HepG2 (cell line): ENCODE data around the gene ARL15. TPM values are rescaled to one million over a fixed set of nuclear protein-coding genes. Genes with fewer than 3 reads are reported as not detected.

Experiments
- ATAC-seq: fragments of 200-7000 bp; cut with Tn5 transposase; 3 replicates; pipeline ENCODE4 v1.9.1; 2020; ENCODE audit warnings: mild to moderate bottlenecking, moderate library complexity
- BruUV-seq: library from RNA; stranded (reverse); fragments of 400-500 nt; replicated peaks from 2 replicates; lab custom pipeline; 2021; lab: Mats Ljungman, UMichigan
- CTCF ChIA-PET: fragments of 300-600 bp; formaldehyde crosslinking; extraction: SDS; loops from one replicate; lab custom pipeline; 2021; ENCODE audit warnings: low total read pairs, inconsistent platforms, low intra/inter-chr PET ratio; lab: Yijun Ruan, JAX
- POLR2A ChIA-PET: fragments of 350-600 bp; sonication (Branson Sonifier 250); formaldehyde crosslinking; loops from one replicate; lab custom pipeline; 2020; ENCODE audit warnings: antibody characterized with exemption, inconsistent platforms; lab: Yijun Ruan, JAX
- DNase-seq: peaks from one replicate; pipeline ENCODE4 v3.0.0-alpha.2; 2015; ENCODE audit warnings: low spot score
- FAIRE-seq: peaks from 3 replicates; lab custom pipeline; 2011; peaks lifted over from hg19 to GRCh38; lab: Jason Lieb, UNC
- H2AFZ ChIP-seq: one replicate; pipeline ENCODE4 v1.6.1; 2011; ENCODE audit warnings: low read length, inconsistent platforms
- H3K27ac ChIP-seq: fragments of 300-600 bp; 3 replicates; pipeline ENCODE4 v1.8.0; 2011; ENCODE audit warnings: mixed run types, mild to moderate bottlenecking, mixed read lengths, low read length, inconsistent platforms; ENCODE audit not compliant: insufficient read depth; ENCODE audit errors: extremely low read length
- H3K27me3 ChIP-seq, 2 experiments: fragments of 200-600 bp in 1 of 2; 2 replicates in 1 of 2; 3 replicates in 1 of 2; pipeline versions ENCODE4 v1.6.0 to v1.8.0; 2011; ENCODE audit warnings: low read length in 2 of 2, mild to moderate bottlenecking in 2 of 2, moderate library complexity in 2 of 2, inconsistent platforms in 1 of 2; ENCODE audit not compliant: insufficient read depth in 2 of 2, control insufficient read depth in 1 of 2
- H3K36me3 ChIP-seq, 2 experiments: fragments of 200-600 bp in 1 of 2; replicated peaks in 1 of 2; 2 replicates in 1 of 2; 3 replicates in 1 of 2; pipeline versions ENCODE4 v1.5.1 to v1.8.0; 2011; ENCODE audit warnings: low read length in 2 of 2, inconsistent platforms in 1 of 2; ENCODE audit not compliant: insufficient read depth in 2 of 2, control insufficient read depth in 1 of 2
- H3K4me1 ChIP-seq: 2 replicates; pipeline ENCODE4 v1.5.1; 2012; ENCODE audit warnings: low read length, inconsistent platforms; ENCODE audit not compliant: insufficient read depth
- H3K4me2 ChIP-seq: 2 replicates; pipeline ENCODE4 v1.6.0; 2011; ENCODE audit warnings: low read depth, low read length, inconsistent platforms
- H3K4me3 ChIP-seq, 3 experiments: fragments of 200-600 bp in 1 of 3; sonication (generic), shearing (Covaris generic) in 1 of 3; replicated peaks in 1 of 3; 2 replicates each; pipeline ENCODE4 v1.5.1; 2011 to 2016; ENCODE audit warnings: low read length in 3 of 3, inconsistent platforms in 2 of 3, low read depth in 2 of 3, mild to moderate bottlenecking in 2 of 3, control low read depth in 1 of 3, mixed read lengths in 1 of 3; ENCODE audit not compliant: insufficient read depth in 1 of 3
- H3K79me2 ChIP-seq: one replicate; pipeline ENCODE4 v1.6.1; 2011; ENCODE audit warnings: low read length, inconsistent platforms; ENCODE audit not compliant: insufficient read depth
- H3K9ac ChIP-seq: 2 replicates; pipeline ENCODE4 v1.6.0; 2011; ENCODE audit warnings: mild to moderate bottlenecking, low read depth, low read length, inconsistent platforms; ENCODE audit not compliant: insufficient read depth
- H3K9me3 ChIP-seq: 2 replicates; pipeline ENCODE4 v1.5.1; 2012; ENCODE audit warnings: mild to moderate bottlenecking, low read length
- H4K20me1 ChIP-seq: 2 replicates; pipeline ENCODE4 v1.6.0; 2011; ENCODE audit warnings: inconsistent platforms, mild to moderate bottlenecking, low read length, moderate library complexity; ENCODE audit not compliant: insufficient read depth
- ARID5B ChIP-seq: IDR thresholded peaks from 2 replicates; pipeline ENCODE4 v1.4.0; 2020; ENCODE audit warnings: mild to moderate bottlenecking, missing genetic modification reagents
- DDIT3 ChIP-seq: sonication (generic); formaldehyde crosslinking; IDR thresholded peaks from 2 replicates; pipeline ENCODE4 v1.4.0; 2020; ENCODE audit warnings: mild to moderate bottlenecking, missing genetic modification reagents
- GZF1 ChIP-seq: sonication (generic); formaldehyde crosslinking; IDR thresholded peaks from 2 replicates; pipeline ENCODE4 v1.5.1; 2020; ENCODE audit warnings: mild to moderate bottlenecking, missing genetic modification reagents
- HCFC1 ChIP-seq: fragments of 150-350 bp; IDR thresholded peaks from 2 replicates; pipeline ENCODE4 v1.6.1; 2014; ENCODE audit warnings: low read depth, low read length
- HNRNPLL ChIP-seq: fragments of 200-400 bp; formaldehyde crosslinking; IDR thresholded peaks from 2 replicates; pipeline ENCODE4 v1.6.1; 2017; ENCODE audit warnings: mild to moderate bottlenecking, low read depth, low read length; ENCODE audit not compliant: poor library complexity, severe bottlenecking
- KDM2A ChIP-seq: sonication (generic); formaldehyde crosslinking; IDR thresholded peaks from 2 replicates; pipeline ENCODE4 v1.4.0; 2020; ENCODE audit warnings: low read depth, missing genetic modification reagents, borderline replicate concordance
- KDM6A ChIP-seq: IDR thresholded peaks from 2 replicates; pipeline ENCODE4 v1.6.1; 2016; ENCODE audit warnings: low read depth
- MXI1 ChIP-seq: IDR thresholded peaks from 3 replicates; pipeline ENCODE4 v1.6.1; 2012; ENCODE audit warnings: low read depth, low read length, inconsistent platforms, borderline replicate concordance
- POLR2A ChIP-seq, 2 experiments: IDR thresholded peaks; 2 replicates each; pipeline ENCODE4 v1.6.1; 2011; ENCODE audit warnings: low read depth in 2 of 2, low read length in 2 of 2, mild to moderate bottlenecking in 1 of 2, moderate library complexity in 1 of 2; ENCODE audit not compliant: insufficient read depth in 1 of 2
- RARA ChIP-seq: IDR thresholded peaks from 2 replicates; pipeline ENCODE4 v1.6.1; 2016; ENCODE audit warnings: missing genetic modification reagents, missing compliant biosample characterization
- SNAPC2 ChIP-seq: sonication (generic); formaldehyde crosslinking; IDR thresholded peaks from 2 replicates; pipeline ENCODE4 v1.8.1; 2022; ENCODE audit warnings: mild to moderate bottlenecking, missing genetic modification reagents
- THAP9 ChIP-seq: sonication (generic); formaldehyde crosslinking; IDR thresholded peaks from 2 replicates; pipeline ENCODE4; 2020; ENCODE audit warnings: missing genetic modification reagents, mild to moderate bottlenecking, borderline replicate concordance
- TRIM24 ChIP-seq: sonication (generic); formaldehyde crosslinking; IDR thresholded peaks from 2 replicates; pipeline ENCODE4 v1.8.0; 2022; ENCODE audit warnings: mild to moderate bottlenecking, missing genetic modification reagents
- ZBTB34 ChIP-seq: sonication (generic); formaldehyde crosslinking; IDR thresholded peaks from 2 replicates; pipeline ENCODE4 v1.8.0; 2022; ENCODE audit warnings: mild to moderate bottlenecking, missing genetic modification reagents
- ZNF782 ChIP-seq: sonication (generic); formaldehyde crosslinking; IDR thresholded peaks from 2 replicates; pipeline ENCODE4 v1.4.0; 2020; ENCODE audit warnings: missing genetic modification reagents, mild to moderate bottlenecking, borderline replicate concordance
- WGBS: methylation state at CpG from one replicate; pipeline ENCODE4 v1.1.6; 2017; ENCODE audit warnings: low lambda C conversion rate; 5-methylcytosine and 5-hydroxymethylcytosine counted together
- in situ Hi-C: cut with HindIII; loops from 2 replicates; pipeline ENCODE4 v1.10.0; 2017; ENCODE audit warnings: low pct_unique_long_range_greater_than_20kb; ENCODE audit not compliant: extremely low pct_ligation_motif_present
- intact Hi-C: fragments of 100-400 bp; cut with micrococcal nuclease; formaldehyde crosslinking; loops from one replicate; pipeline ENCODE4 v1.10.0; 2022; ENCODE audit not compliant: unreplicated experiment
- polyA plus RNA-seq, 8 experiments: library from polyadenylated mRNA; depleted of rRNA in 3 of 8; stranded (reverse) in 7 of 8; unstranded in 1 of 8; fragments of >200 nt; fragmentation: Illumina TruSeq in 4 of 8; extraction: Trizol in 4 of 8; gene quantifications; 2 replicates each; pipeline versions ENCODE4 v1.2.1 to v1.2.3, GENCODE V29; 2011 to 2016; ENCODE audit warnings: low read depth in 4 of 8, missing spikeins in 1 of 8, mixed read lengths in 1 of 8; ENCODE audit not compliant: insufficient read depth in 1 of 8
- total RNA-seq, 5 experiments: library from RNA; depleted of rRNA; stranded (reverse); fragments of >200 nt; fragmentation: Illumina TruSeq; extraction: Trizol; gene quantifications; 2 replicates each; pipeline ENCODE4 v1.2.3, GENCODE V29; 2016; ENCODE audit warnings: low read depth in 1 of 5

The ARL15 gene
- total and polyA plus RNA-seq, 2 of the 13 experiments (the other 11 are each of a cell fraction or from before 2014, with no cell fraction given) = 2.5 to 7.7 TPM

GRCh38 chr5:54113060-54113459 lies 197.3 kb downstream of the ARL15 start:
- Histone ChIP-seq H3K36me3 (no peaks in the 10 kb centered on the region), H3K4me1 (no peaks in the 10 kb centered on the region), H3K27me3 (no peaks in the 10 kb centered on the region), H3K79me2 (no peaks in the 10 kb centered on the region), H3K27ac (no peak overlapping the region), H4K20me1 (no peaks in the 10 kb centered on the region)
- no peak for ATAC-seq
- BruUV-seq = no TSS peak
- in situ Hi-C loops = no loop called here
- no peak for TF ChIP-seq HCFC1
- TF ChIP-seq TRIM24 (CRISPR knock-in tag) = no peak
- TF ChIP-seq KDM6A (CRISPR knock-in tag) = no peak
- TF ChIP-seq HNRNPLL = no peak
- no peak for TF ChIP-seq POLR2A (IDR thresholded peaks at IDR 0.05; ENCODE audit: insufficient read depth in 1 of 2, low read depth in 2 of 2, low read length in 2 of 2)
- TF ChIP-seq KDM2A (CRISPR knock-in tag) = no peak
- no peak for TF ChIP-seq ARID5B (CRISPR knock-in tag)
- no peak for TF ChIP-seq SNAPC2 (CRISPR knock-in tag)
- TF ChIP-seq MXI1 = no peak
- TF ChIP-seq DDIT3 (CRISPR knock-in tag) = no peak
- TF ChIP-seq RARA = no peak
- no peak for TF ChIP-seq ZNF782 (CRISPR knock-in tag)
- no peak for TF ChIP-seq GZF1 (CRISPR knock-in tag)
- TF ChIP-seq THAP9 (CRISPR knock-in tag) = no peak
- no peak for TF ChIP-seq ZBTB34
- TF ChIP-seq, all 625 proteins: peak for 0
- no peak for FAIRE-seq
- CTCF ChIA-PET = no interaction called here
- Histone ChIP-seq H3K9me3 (no peaks in the 10 kb centered on the region), H3K4me3 (no peak overlapping the region), H3K9ac (no peak overlapping the region), H2AFZ (no peak overlapping the region), H3K4me2 (no peak overlapping the region)
- intact Hi-C loops = no loop called here
- POLR2A ChIA-PET = no interaction called here
- DNase-seq = no peak
- 58% methylated on average over 5 of the region's 5 CpGs for WGBS
